ENCODE data around the gene MMEL1.

MMEL1 gene

GRCh38 chr1:2558420-2558819 is 74.4 kb downstream of the MMEL1 start:
- no peak overlapping the region for H3K4me3 ChIP-seq (replicated peaks in 1 of 2; ENCODE audit: low read depth in 2 of 2, low read length in 2 of 2)
- TF ChIP-seq, protein P1, sequence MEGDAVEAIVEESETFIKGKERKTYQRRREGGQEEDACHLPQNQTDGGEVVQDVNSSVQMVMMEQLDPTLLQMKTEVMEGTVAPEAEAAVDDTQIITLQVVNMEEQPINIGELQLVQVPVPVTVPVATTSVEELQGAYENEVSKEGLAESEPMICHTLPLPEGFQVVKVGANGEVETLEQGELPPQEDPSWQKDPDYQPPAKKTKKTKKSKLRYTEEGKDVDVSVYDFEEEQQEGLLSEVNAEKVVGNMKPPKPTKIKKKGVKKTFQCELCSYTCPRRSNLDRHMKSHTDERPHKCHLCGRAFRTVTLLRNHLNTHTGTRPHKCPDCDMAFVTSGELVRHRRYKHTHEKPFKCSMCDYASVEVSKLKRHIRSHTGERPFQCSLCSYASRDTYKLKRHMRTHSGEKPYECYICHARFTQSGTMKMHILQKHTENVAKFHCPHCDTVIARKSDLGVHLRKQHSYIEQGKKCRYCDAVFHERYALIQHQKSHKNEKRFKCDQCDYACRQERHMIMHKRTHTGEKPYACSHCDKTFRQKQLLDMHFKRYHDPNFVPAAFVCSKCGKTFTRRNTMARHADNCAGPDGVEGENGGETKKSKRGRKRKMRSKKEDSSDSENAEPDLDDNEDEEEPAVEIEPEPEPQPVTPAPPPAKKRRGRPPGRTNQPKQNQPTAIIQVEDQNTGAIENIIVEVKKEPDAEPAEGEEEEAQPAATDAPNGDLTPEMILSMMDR (IDR thresholded peaks at IDR 0.05; ENCODE audit: low read depth, low read length): no peak
- DNase-seq (ENCODE audit: low read depth in 2 of 2): no peak

DNA sequence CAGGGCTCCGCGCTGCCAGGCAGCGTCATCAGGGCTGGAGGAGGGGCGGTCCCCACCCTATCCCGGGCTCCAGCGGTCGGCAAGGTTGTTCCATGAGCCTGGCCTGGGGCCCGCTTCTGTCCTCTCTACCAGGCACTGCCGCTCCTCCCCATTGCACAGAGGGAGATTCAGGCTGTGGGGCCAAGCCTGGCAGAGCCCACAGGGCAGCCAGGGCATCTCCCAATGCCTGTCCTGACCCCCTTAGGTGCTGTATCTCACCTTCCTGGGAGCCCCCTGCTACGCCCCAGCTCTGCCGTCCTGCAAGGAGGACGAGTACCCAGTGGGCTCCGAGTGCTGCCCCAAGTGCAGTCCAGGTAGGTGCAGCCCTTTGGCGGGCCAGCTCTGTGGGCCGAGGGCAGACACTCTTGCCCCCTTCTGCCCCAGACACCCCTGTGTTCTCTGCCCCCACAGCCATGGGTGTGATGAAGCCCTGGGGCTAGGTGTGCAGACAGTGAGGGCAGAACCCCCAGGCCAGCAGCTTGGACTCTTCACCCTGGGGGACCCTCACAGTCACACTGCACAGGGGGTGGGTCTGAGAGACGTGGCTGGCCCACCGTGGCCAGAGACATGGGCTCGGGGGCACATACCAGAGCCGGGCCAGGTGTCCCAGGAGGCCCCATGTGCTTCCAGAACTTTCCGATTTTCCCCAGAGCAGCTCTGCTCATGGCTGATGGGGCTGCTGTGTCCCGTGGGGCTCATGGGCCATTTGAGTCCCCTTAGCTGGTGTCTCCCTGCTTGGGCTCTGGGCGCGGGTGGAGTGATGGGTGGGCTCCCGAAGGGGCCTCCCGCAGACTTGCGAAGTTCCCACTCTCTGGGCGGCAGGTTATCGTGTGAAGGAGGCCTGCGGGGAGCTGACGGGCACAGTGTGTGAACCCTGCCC is 75.1 kb downstream of the MMEL1 start:
- no peak overlapping the region for H3K4me3 ChIP-seq (replicated peaks in 1 of 2; ENCODE audit: low read depth in 2 of 2, low read length in 2 of 2)
- no peak for DNase-seq (ENCODE audit: low read depth in 2 of 2)
- TF ChIP-seq, protein P1 (IDR thresholded peaks at IDR 0.05; ENCODE audit: low read depth, low read length): no peak

GRCh38 chr1:2556678-2557481 is 75.9 kb downstream of the MMEL1 start:
- TF ChIP-seq, protein P1 (IDR thresholded peaks at IDR 0.05; ENCODE audit: low read depth, low read length): no peak
- H3K4me3 ChIP-seq (replicated peaks in 1 of 2; ENCODE audit: low read depth in 2 of 2, low read length in 2 of 2): peak overlapping the region; percentile 46 to 61
- no peak for DNase-seq (ENCODE audit: low read depth in 2 of 2)

- H3K4me3 ChIP-seq (replicated peaks in 1 of 2; ENCODE audit: low read depth in 2 of 2, low read length in 2 of 2): peak within 1 kb of the TSS; percentile 46 to 61
- peak; percentile 50 to 60 for DNase-seq (ENCODE audit: low read depth in 2 of 2)
- TF ChIP-seq, protein P1 (IDR thresholded peaks at IDR 0.05; ENCODE audit: low read depth, low read length): peak; percentile 14
Observed at GRCh38 chr1:2556277-2556677, 76.5 kb downstream of the MMEL1 start, which contains the start of gene TNFRSF14. TSS of gene TNFRSF14 (plus strand) at chr1:2556371. CDS start at chr1:2556665, 294 bp downstream.

DNA sequence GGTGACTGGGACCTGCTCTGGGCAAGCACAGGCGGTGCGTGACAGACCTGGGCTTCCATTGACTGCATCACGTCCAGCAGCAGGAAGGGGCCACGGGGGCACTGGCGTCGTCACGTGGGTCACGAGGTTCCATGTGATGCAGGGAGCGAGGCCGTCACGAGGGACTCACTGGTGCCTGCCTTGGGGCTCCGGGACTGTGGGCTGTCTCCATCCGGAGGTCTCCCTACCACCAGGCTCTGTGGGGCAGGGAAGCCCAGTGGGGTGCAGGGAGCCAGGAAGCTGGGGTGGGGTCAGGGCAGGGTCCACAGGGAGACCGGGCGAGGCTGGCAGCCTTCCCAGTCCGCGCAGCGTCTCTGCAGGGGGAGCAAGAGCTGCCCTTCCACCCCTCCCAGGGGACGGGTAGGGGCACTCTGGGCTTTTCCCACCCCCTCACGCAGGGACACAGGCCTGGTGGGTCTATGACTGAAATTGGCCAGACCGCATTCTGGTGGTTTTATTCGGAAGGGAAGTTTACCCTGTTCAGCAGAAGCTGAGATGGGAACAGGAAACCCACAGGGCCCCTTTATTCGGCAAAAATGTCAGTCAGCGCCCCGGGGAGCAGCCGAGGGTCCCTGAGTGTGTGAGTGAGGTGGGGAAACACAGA is 77.1 kb downstream of the MMEL1 start:
- TF ChIP-seq, protein P1 (IDR thresholded peaks at IDR 0.05; ENCODE audit: low read depth, low read length): no peak
- H3K4me3 ChIP-seq (replicated peaks in 1 of 2; ENCODE audit: low read depth in 2 of 2, low read length in 2 of 2): peak overlapping the region; percentile 46 to 61
- peak; percentile 28 to 38 for DNase-seq (ENCODE audit: low read depth in 2 of 2)

GRCh38 chr1:2554621-2555387 is 78.0 kb downstream of the MMEL1 start:
- no peak for DNase-seq (ENCODE audit: low read depth in 2 of 2)
- no peak overlapping the region for H3K4me3 ChIP-seq (replicated peaks in 1 of 2; ENCODE audit: low read depth in 2 of 2, low read length in 2 of 2)
- TF ChIP-seq, protein P1 (IDR thresholded peaks at IDR 0.05; ENCODE audit: low read depth, low read length): peak; percentile 45
